ENCODE measurements around the gene WASF2. TPM values are rescaled to one million over a fixed set of nuclear protein-coding genes. Genes with fewer than 3 reads are reported as not detected.
A peak's percentile ranks its signal among the peaks of the same experiment; 100 is the strongest.

Gene WASF2
- polyA plus RNA-seq, 1 experiment = 62.7 TPM

- POLR2A ChIA-PET = interaction anchor here (0.8 to 2.5 kb wide), 4 partner anchors 10 to 67 kb away, joined by 3 to 27 read pairs (median 3); no protein-coding TSS in a partner anchor
These were observed 122.8 kb downstream of the WASF2 start for GRCh38 chr1:27367160-27367650.

GRCh38 chr1:27366411-27367159 lies 123.4 kb downstream of the WASF2 start, which contains the start of gene MAP3K6:
Gene MAP3K6 (minus strand): TSS chr1:27366961. CDS start chr1:27366597, 364 bp downstream.
- ChIA-PET CTCF (interaction anchor here (0.6 to 5.3 kb wide), 16 partner anchors 9 to 1618 kb away, joined by 3 to 75 read pairs (median 6); partner anchors contain the start of genes AHDC1 and CD164L2), POLR2A (interaction anchor here (0.6 to 2.5 kb wide), 9 partner anchors 11 to 255 kb away, joined by 3 to 27 read pairs (median 3); no protein-coding TSS in a partner anchor)
- H3K9me3 ChIP-seq (ENCODE audit: control insufficient read depth, insufficient read depth, low read length) = no peaks in the 10 kb centered on the region; the same call in 1 of the 2 replicates
- H3K27ac ChIP-seq (ENCODE audit: low read depth, low read length) = peak within 1 kb of the TSS; percentile 92
- no peaks in the 10 kb centered on the region for H3K27me3 ChIP-seq (ENCODE audit: control insufficient read depth, insufficient read depth, low read length)
- H3K4me3 ChIP-seq (ENCODE audit: low read depth, low read length) = peak within 1 kb of the TSS; percentile 74
- peak; percentile 18 for DNase-seq (ENCODE audit: low read depth, low spot score)
- TF ChIP-seq CTCF (IDR thresholded peaks at IDR 0.05; ENCODE audit: low read depth, low read length) = peak; percentile 35

More at GRCh38 chr1:27367160-27367650, 122.8 kb downstream of the WASF2 start:
- DNase-seq (ENCODE audit: low read depth, low spot score) = no peak
- Histone ChIP-seq H3K9me3 (ENCODE audit: control insufficient read depth, insufficient read depth, low read length) (no peaks in the 10 kb centered on the region; the same call in 1 of the 2 replicates), H3K4me3 (ENCODE audit: low read depth, low read length) (peak overlapping the region; percentile 74), H3K27me3 (ENCODE audit: control insufficient read depth, insufficient read depth, low read length) (no peaks in the 10 kb centered on the region), H3K27ac (ENCODE audit: low read depth, low read length) (no peak overlapping the region)
- no peak for TF ChIP-seq CTCF (IDR thresholded peaks at IDR 0.05; ENCODE audit: low read depth, low read length)
- CTCF ChIA-PET = interaction anchor here (0.6 to 5.3 kb wide), 11 partner anchors 10 to 427 kb away, joined by 3 to 75 read pairs (median 9); partner anchors contain the start of genes AHDC1 and CD164L2

GRCh38 chr1:27366113-27366410 lies 123.9 kb downstream of the WASF2 start:
- DNase-seq (ENCODE audit: low read depth, low spot score) = no peak
- Histone ChIP-seq H3K4me3 (ENCODE audit: low read depth, low read length) (peak overlapping the region; percentile 74), H3K9me3 (ENCODE audit: control insufficient read depth, insufficient read depth, low read length) (no peaks in the 10 kb centered on the region; the same call in 1 of the 2 replicates), H3K27me3 (ENCODE audit: control insufficient read depth, insufficient read depth, low read length) (no peaks in the 10 kb centered on the region), H3K27ac (ENCODE audit: low read depth, low read length) (peak overlapping the region; percentile 90)
- POLR2A ChIA-PET = interaction anchor here (0.6 to 2.5 kb wide), 14 partner anchors 11 to 764 kb away, joined by 3 to 27 read pairs (median 4); no protein-coding TSS in a partner anchor
- TF ChIP-seq CTCF (IDR thresholded peaks at IDR 0.05; ENCODE audit: low read depth, low read length) = no peak
- CTCF ChIA-PET = interaction anchor here (0.6 to 5.3 kb wide), 17 partner anchors 8 to 1618 kb away, joined by 3 to 75 read pairs (median 4); partner anchors contain the start of genes AHDC1, FCN3, GPR3 and TMEM222

- Histone ChIP-seq H3K4me3 (ENCODE audit: low read depth, low read length) (peak overlapping the region; percentile 74), H3K27me3 (ENCODE audit: control insufficient read depth, insufficient read depth, low read length) (no peaks in the 10 kb centered on the region), H3K9me3 (ENCODE audit: control insufficient read depth, insufficient read depth, low read length) (no peaks in the 10 kb centered on the region; the same call in 1 of the 2 replicates), H3K27ac (ENCODE audit: low read depth, low read length) (peak overlapping the region; percentile 90)
- peak; percentile 67 for DNase-seq (ENCODE audit: low read depth, low spot score)
- POLR2A ChIA-PET = interaction anchor here (0.6 to 2.5 kb wide), 12 partner anchors 14 to 763 kb away, joined by 3 to 27 read pairs (median 4); no protein-coding TSS in a partner anchor
- CTCF ChIA-PET = interaction anchor here (0.6 to 5.3 kb wide), 19 partner anchors 8 to 1619 kb away, joined by 3 to 75 read pairs (median 4); partner anchors contain the start of genes AHDC1, FCN3, GPR3 and TMEM222
- TF ChIP-seq CTCF (IDR thresholded peaks at IDR 0.05; ENCODE audit: low read depth, low read length) = no peak
These were observed 124.4 kb downstream of the WASF2 start for GRCh38 chr1:27365372-27366112.

Data from AG04450 (cell line).